Ishikawa (cell line): Measurements from ENCODE around the gene TC2N.

ENCODE experiments used
- CEBPB ChIP-seq: IDR thresholded peaks from 2 replicates; pipeline ENCODE4 v1.6.1; 2012
- CREB1 ChIP-seq: IDR thresholded peaks from 2 replicates; pipeline ENCODE4 v1.6.1; 2012; ENCODE audit warnings: low read depth
- EP300 ChIP-seq: IDR thresholded peaks from 2 replicates; pipeline ENCODE4 v1.6.1; 2012; ENCODE audit warnings: borderline replicate concordance
- RAD21 ChIP-seq: IDR thresholded peaks from 2 replicates; pipeline ENCODE4 v1.6.1; 2012; ENCODE audit warnings: low read depth
- TAF1 ChIP-seq: IDR thresholded peaks from 2 replicates; pipeline ENCODE4 v1.6.1; 2012; ENCODE audit warnings: low read depth, mild to moderate bottlenecking
- TCF12 ChIP-seq: IDR thresholded peaks from 2 replicates; pipeline ENCODE4 v1.6.1; 2012; ENCODE audit warnings: low read depth
- TEAD4 ChIP-seq: IDR thresholded peaks from 2 replicates; pipeline ENCODE4 v1.6.1; 2012
- ZBTB7A ChIP-seq: IDR thresholded peaks from 2 replicates; pipeline ENCODE4 v1.6.1; 2012; ENCODE audit warnings: low read depth
- TF ChIP-seq, protein P1 (sequence below): IDR thresholded peaks from 2 replicates; pipeline ENCODE4 v1.6.1; 2012; ENCODE audit warnings: low read depth, mild to moderate bottlenecking
- TF ChIP-seq, protein P2 (sequence below): IDR thresholded peaks from 2 replicates; pipeline ENCODE4 v1.6.1; 2012
- TF ChIP-seq, protein P3 (sequence below): IDR thresholded peaks from 2 replicates; pipeline ENCODE4 v1.6.1; 2012

- TF ChIP-seq TAF1 (no peak), CREB1 (no peak), ZBTB7A (no peak), CEBPB (no peak), EP300 (no peak), TEAD4 (no peak), RAD21 (no peak), TCF12 (no peak)
- TF ChIP-seq, protein P1, sequence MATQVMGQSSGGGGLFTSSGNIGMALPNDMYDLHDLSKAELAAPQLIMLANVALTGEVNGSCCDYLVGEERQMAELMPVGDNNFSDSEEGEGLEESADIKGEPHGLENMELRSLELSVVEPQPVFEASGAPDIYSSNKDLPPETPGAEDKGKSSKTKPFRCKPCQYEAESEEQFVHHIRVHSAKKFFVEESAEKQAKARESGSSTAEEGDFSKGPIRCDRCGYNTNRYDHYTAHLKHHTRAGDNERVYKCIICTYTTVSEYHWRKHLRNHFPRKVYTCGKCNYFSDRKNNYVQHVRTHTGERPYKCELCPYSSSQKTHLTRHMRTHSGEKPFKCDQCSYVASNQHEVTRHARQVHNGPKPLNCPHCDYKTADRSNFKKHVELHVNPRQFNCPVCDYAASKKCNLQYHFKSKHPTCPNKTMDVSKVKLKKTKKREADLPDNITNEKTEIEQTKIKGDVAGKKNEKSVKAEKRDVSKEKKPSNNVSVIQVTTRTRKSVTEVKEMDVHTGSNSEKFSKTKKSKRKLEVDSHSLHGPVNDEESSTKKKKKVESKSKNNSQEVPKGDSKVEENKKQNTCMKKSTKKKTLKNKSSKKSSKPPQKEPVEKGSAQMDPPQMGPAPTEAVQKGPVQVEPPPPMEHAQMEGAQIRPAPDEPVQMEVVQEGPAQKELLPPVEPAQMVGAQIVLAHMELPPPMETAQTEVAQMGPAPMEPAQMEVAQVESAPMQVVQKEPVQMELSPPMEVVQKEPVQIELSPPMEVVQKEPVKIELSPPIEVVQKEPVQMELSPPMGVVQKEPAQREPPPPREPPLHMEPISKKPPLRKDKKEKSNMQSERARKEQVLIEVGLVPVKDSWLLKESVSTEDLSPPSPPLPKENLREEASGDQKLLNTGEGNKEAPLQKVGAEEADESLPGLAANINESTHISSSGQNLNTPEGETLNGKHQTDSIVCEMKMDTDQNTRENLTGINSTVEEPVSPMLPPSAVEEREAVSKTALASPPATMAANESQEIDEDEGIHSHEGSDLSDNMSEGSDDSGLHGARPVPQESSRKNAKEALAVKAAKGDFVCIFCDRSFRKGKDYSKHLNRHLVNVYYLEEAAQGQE: no peak
- TF ChIP-seq, protein P2, sequence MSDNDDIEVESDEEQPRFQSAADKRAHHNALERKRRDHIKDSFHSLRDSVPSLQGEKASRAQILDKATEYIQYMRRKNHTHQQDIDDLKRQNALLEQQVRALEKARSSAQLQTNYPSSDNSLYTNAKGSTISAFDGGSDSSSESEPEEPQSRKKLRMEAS: no peak
- TF ChIP-seq, protein P3, sequence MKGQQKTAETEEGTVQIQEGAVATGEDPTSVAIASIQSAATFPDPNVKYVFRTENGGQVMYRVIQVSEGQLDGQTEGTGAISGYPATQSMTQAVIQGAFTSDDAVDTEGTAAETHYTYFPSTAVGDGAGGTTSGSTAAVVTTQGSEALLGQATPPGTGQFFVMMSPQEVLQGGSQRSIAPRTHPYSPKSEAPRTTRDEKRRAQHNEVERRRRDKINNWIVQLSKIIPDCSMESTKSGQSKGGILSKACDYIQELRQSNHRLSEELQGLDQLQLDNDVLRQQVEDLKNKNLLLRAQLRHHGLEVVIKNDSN: no peak
These were observed at the start of gene TC2N for GRCh38 chr14:91867316-91867988.
